NCI-H2196 treated with DMSO at 0.1 percent for 48 hours (cell line): ENCODE results near the gene NPR1.
"Not testable (repeated sequence)": the region's sequence is repeated elsewhere in the genome, so short reads cannot be mapped to it uniquely, and the experiment has no call there.

Experiments
- DNase-seq: peaks from one replicate; lab custom pipeline; 2025; ENCODE audit not compliant: unreplicated experiment; lab: John Stamatoyannopoulos, UW

Gene NPR1

DNA sequence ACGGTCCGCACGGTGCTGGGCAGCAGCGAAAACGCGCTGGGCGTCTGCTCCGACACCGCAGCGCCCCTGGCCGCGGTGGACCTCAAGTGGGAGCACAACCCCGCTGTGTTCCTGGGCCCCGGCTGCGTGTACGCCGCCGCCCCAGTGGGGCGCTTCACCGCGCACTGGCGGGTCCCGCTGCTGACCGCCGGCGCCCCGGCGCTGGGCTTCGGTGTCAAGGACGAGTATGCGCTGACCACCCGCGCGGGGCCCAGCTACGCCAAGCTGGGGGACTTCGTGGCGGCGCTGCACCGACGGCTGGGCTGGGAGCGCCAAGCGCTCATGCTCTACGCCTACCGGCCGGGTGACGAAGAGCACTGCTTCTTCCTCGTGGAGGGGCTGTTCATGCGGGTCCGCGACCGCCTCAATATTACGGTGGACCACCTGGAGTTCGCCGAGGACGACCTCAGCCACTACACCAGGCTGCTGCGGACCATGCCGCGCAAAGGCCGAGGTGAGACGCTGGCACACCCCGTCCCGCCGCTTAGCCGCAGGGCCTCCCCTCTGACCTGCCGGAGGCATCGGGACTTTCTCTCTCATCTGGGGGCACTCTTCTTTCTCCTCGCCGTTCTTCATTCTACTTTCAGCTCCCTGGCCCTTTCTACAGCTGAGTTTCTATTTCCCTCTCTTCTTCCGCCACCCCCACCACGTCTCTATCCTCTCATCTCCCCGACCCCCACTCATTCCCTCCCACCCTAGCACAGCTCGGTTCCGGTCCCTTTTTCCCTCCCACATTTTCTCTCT, 1.0 kb downstream of the NPR1 start:
- no peak for DNase-seq

DNA sequence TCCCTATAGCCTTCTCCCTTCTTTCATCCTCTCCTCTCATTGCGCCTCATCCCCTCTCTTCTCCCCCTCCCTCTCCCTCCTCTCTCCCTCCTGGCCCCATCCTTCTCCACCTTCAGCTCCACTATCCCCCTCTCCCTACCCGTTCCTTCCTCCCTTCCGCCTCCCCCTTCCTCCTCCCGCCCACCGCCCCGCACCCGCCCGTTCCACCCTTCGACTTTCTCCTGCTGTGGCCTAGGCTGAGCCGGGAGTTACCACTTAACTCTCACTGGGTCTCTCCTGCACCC, 1.6 kb downstream of the NPR1 start:
- no peak for DNase-seq

DNA sequence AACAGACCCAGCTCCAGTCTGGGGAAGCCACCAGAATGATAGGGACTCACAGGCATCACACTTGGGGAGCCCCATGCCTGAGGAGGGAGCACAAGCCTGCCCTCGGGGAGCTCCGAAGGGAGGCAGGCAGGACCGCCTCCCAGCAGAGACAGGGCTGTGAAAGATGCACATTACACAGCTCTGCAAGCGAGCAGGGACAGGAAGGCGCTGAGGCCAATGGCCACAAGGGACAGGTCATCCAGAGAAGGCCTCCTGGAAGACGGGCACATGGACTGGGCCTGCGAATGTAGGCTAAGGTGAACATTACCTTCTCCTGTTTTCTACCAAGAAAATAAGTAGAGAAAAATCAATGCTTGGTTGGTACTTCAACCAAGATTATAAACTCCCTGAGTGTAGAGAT, 4.2 kb downstream of the NPR1 start:
- DNase-seq, result no peak

DNA sequence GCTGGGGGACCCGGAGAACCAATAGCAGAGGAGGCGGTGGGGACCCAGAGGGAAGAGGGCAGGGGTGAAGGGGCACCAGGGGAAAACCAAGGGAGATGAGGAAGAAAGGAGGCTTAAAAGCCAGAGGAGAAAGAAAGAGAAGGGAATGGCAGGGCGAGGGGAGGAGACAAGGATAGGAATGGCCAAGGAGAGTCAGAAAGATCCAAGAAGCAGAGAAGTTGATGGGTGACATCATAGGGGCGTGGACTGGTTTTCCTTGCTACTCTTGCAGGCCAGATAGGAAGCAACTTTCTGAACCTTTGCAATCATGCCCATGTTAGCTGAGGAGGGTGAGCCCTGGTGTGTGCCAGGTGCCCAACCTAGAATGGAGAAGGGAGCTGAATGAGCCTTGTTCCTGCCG, 5.4 kb downstream of the NPR1 start:
- DNase-seq, result no peak

DNA sequence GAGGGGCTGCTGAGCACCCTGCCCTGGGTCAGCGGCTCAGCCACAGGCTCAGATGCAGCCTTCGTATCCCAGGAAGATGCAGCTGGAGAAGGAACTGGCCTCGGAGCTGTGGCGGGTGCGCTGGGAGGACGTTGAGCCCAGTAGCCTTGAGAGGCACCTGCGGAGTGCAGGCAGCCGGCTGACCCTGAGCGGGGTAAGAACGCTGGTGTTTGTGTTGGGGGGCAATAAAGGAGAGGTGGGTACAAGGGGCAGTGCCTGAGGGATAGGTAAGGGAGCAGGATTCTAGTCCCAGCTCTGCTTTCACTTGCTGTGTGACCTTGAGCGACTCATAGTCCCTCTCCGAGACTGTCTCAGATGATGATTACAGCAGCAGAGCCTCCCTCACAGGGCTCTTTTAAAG, 6.4 kb downstream of the NPR1 start:
- no peak for DNase-seq

DNA sequence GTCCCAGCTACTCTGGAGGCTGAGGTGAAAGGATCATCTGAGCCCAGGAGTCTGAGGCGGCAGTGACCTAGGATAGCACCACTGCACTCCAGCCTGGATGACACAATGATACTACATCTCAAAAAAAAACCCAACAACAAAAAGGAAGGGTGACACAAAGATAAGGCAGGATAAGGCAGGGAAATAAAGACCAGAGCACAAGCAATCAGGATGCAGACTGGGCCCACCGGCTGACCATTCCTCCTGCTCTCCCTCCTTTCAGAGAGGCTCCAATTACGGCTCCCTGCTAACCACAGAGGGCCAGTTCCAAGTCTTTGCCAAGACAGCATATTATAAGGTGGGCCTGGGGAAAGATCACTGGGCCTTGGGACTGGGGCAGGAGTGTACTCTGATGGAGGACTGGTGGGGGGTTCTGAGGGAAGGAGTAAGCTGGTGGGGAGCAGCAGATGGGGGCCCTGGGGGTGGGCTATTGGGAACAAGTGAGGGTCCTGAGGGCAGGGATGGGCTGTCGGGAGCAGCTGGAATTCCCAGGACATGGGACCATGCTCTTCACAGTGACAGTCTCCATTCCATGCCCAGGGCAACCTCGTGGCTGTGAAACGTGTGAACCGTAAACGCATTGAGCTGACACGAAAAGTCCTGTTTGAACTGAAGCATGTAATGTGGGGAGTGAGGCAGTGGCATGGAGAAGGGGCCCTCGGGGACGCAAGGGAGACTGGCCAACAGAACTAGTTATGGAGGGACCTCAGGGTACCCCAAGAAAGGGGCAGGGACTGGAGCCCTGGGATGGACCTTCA, 7.3 kb downstream of the NPR1 start:
- DNase-seq, result no peak

DNA sequence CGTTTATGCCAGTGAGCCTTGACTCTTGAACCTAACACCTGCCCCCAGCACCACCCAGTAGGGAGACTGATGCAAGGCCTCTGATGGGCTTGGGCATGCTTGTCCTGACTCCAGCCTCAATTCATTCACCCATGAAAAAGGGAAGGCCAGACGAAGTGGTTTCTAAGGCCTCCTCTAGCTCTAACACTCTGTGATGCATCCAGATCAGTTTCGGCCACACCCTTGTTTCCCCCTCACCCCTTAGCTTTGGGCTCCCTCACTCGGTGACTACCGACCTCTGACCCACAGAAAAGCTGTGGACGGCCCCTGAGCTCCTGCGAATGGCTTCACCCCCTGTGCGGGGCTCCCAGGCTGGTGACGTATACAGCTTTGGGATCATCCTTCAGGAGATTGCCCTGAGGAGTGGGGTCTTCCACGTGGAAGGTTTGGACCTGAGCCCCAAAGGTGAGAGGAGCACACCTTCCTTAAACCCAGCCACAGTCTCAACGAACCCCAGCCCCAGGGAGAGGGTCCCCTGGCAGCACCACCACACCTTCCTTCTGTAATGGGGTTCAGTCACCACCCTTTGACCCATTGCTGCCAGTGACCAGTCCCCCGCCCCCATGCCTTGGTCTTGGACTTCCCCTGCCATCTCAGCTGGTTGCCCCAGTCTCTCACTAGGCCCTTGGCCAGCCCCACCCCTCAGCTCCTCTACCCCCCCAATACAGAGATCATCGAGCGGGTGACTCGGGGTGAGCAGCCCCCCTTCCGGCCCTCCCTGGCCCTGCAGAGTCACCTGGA, 9.0 kb downstream of the NPR1 start:
- no peak for DNase-seq

DNA sequence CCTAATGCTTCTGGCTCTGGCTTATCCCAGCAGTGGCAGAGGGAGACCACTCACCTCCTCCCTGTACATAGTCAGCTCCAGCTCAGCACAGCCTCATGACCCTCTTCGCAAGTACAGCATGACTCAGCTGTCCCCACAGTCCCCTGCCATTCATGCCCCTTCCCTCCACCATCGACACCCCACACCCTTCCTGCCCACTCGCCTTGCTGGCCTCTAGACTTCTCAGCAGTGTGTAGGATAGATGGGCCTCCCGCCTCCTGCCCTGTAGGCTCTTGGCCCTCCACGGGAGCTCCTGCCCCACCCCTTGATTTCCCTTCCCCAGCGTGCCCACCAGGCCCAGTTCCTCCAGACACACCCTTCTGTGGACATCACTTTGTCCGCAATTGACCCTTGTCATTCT, 9.8 kb downstream of the NPR1 start:
- DNase-seq, result no peak

DNA sequence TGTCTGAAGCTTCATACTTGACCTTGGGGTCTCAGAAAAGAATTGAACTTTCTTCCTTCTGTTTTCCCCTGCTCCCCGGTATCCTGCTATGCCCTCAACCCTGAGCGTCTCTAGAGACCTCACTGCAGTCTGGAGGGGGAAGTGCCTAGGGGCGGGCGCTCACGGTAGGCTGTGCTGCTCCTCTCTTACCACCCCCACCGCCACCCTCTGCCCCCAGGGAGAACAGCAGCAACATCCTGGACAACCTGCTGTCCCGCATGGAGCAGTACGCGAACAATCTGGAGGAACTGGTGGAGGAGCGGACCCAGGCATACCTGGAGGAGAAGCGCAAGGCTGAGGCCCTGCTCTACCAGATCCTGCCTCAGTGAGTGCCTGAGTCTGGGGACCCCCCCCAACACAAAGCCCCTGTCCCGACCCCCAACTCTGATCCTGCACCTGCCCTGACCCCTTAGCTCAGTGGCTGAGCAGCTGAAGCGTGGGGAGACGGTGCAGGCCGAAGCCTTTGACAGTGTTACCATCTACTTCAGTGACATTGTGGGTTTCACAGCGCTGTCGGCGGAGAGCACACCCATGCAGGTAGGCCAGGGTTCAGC, 10.3 kb downstream of the NPR1 start:
- DNase-seq, result no peak

DNA sequence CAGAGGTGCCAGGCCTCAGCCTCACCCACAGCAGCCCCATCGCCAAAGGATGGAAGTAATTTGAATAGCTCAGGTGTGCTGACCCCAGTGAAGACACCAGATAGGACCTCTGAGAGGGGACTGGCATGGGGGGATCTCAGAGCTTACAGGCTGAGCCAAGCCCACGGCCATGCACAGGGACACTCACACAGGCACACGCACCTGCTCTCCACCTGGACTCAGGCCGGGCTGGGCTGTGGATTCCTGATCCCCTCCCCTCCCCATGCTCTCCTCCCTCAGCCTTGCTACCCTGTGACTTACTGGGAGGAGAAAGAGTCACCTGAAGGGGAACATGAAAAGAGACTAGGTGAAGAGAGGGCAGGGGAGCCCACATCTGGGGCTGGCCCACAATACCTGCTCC, 15.0 kb downstream of the NPR1 start:
- no peak for DNase-seq

DNA sequence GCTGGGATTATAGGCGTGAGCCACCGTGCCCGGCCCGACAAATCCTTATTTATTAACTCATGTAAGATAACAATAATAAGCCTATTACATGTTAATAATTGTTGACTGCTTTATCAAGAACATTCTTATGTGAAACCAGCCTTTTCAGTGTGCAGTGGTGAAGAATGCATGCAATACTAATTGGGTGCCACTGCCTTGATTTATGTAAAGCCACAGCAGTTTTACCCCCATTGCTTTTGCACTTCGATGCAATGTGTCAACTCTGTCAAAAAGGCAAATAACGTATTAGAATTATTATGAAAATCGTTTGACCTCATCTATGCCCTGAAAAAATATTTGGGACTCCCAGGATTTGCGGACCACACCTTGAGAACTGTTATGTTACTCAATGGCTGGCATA, 18.3 kb downstream of the NPR1 start:
- DNase-seq, result no peak

DNA sequence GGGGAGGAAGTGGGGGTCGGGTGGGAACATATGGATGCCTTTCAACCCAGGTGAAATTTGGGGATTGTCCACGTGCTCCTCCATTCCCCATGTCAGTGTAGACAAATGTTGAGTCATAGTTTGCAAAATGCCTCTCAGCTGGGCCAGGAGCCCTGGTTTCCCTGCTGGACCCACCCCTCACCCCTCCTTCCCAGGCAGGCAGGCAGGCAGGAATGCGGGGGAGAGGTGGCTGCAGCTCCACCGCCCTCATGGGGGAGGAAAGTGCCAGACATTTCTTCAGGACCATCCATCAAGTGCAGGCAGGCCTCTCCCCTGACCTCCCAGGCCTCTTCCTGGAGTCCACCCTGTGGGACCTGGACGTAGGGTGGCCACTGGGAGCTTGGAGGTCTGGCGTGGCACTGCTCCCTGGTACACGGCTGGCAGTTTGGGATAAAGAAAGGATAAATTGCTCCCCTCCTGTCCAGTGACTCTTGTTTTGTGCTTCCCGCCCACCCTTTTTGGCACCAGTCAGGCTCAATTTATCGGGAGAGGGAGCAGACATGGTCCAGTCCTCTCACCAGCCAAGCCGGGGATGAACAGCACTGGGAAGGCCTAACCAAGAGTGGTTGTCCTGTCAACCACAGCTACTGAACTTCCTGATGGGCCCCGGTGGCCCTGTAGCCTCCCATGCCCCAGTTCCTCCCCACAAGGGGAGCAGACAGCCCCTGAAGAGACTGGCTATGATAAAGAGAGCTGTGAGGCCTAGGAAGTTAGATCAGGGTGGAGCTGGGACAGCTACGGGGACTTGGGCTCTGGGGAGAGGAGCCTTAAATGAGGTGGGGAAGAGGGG, 18.9 kb downstream of the NPR1 start:
- DNase-seq, result no peak

DNA sequence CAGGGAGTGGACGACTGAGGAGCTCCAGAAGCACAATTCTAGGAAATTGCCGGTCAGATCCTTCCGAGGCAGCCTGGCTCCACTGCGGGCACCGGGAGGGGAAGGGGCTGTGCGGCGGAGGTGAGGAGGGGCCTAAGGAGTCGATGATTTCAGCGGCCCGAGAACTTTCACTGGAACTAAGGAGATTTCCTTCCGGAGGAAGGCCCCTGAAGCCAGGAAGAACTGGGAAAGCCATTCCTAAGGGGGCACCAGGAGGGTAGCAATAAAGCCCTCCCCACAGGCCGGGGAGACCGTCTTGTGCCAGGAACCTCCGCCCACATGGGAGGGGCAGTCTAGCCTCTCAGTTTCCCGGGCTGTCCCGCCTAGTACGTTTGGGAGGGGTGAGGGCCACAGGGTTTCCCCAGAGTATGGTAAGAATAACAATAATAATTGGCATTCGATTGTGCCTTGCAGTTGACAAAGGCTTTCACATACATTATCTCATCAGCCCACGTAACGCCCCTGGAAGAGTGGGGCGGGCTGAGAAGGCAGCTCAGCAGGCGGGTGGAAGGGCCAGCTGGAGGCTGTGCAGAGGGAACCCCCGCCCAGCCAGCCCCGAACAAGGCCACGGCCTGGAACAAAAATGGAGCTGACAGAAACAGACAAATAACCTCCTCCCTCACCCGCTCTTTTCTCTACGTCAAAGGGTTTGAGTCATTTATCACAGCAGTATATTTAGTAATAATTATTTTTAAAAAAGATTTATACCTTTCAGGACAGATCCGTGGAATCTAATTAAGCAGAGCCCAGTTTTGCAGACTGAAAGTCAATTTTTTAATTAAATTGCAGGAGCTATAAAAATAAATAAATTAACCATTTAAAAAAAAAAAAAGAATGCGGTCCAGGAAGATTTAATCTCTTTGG, 19.8 kb downstream of the NPR1 start:
- no peak for DNase-seq

DNA sequence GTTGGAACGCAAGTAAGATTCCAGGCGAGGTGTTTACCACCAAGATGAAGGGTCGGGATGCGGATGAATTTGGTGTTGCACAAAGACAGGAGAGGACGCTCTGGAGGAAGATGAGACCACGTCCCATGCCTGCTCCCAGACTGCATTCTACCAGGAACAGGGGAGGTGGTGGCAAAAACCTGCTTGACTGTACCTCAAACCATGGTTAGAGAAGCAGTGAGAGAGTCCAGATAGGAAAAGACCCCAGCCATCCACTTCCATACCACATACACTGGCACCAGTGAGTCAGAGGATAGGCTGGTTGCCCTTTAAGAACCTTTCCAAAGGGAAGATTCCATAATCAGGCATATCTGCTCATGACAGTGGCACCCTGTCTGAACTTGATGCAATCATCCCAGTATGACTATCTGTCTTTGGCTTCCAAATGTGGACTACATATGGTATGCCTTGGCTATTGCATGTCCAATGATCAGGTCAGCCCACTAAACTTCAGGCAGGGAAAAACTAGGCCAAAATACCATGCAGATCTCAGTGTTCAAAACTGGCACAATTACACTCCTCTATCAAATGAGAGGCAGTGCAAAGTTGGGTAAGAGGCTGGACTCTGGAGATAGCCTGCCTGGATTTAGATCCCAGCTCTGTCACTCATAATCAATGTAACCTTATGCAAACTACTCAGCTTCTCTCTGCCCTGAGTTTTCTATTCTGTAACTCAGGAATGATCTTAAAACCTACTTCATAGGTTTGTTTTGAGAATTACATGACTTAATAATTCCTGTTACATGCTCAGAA, 20.6 kb downstream of the NPR1 start:
- DNase-seq, result no peak

DNA sequence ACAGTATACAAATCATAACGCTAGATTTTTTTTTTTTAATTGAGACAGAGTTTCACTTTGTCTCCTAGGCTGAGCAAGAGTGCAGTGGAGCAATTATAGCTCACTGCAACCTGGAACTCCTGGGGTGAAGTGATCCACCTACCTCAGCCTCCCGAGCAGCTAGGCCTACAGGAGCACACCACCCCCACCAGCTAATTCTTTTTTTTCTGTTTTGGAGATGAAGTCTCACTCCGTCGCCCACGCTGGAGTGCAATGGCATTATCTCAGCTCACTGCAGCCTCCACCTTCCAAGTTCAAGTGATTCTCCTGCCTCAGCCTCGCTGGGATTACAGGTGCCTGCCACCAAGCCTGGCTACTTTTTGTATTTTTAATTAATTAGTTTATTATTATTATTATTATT, 21.3 kb downstream of the NPR1 start:
- no peak for DNase-seq

DNA sequence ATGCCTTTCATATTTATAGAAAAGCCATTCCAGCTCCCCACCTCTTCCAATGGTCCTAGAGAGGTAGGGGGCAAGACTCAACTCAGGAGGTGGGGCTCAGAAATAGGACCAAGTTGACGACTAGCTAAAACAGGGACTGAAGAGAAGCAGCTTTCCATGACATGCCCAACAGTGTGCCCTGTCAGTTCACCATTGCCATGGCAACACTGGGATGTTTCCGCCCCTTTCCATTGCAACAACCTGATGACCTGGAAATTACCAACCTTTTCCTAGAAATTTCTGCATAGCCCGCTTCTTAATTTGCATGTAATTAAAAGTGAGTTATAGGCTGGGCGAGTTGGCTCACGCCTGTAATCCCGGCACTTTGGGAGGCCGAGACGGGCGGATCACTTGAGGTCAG, 27.0 kb downstream of the NPR1 start:
- DNase-seq, result no peak

DNA sequence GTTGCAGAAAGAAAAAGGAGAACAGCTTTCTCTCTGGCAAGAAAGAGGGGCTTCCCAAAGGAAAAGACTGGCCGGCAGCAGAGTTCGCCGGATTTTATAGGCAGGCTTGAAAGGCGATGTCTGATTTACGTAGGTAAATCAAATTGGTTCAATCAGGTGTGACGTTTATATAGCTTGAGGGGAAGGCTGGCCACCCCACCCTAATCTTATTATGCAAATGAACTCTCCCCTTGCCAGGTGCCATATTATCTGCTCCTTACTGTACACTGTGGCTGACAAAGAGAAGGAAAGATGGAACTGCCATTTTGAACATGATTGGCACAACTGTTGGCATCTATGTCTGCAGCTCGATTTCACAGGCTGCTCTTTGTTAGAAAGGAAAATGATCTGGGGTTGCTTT, 32.5 kb downstream of the NPR1 start:
- DNase-seq, result no peak

DNA sequence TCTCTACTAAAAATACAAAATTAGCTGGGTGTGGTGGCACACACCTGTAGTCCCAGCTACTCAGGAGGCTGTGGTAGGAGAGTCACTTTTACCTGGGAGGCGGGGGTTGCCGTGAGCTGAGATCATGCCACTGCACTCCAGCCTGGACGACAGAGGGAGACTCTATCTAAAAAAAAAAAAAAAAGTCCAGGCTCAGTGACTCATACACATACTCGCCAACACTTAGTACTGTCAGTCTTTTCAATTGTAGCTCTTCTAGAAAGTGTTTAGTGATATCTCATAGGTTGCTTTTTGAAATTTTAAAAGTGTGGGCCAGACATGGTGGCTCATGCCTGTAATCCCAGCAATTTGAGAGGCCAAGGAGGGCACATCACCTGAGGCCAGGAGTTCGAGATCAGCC, 37.7 kb downstream of the NPR1 start:
- not testable (repeated sequence) for DNase-seq

DNA sequence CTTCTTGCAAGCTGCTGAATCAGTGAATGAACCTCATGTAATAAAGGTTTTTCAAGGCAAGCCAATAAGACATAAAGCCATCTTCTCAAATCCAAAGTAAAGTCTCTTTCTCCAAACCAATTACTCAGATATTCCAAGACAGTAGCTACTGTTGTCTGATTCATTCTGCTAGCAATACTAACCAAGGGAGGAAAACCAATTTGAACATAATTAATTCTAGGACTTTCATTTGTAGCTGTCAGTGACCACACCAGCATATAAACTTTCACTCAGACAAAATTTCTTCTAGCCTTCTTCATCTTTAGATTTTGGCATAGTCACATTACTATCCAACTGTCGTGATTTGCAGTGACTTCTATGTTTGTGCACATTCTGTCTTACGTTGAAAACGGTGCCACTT, 38.8 kb downstream of the NPR1 start:
- DNase-seq, result no peak
